Measurements from ENCODE around the gene GMCL2.
"Not testable (repeated sequence)": the region's sequence is repeated elsewhere in the genome, so short reads cannot be mapped to it uniquely, and the experiment has no call there.

Gene GMCL2

GRCh38 chr5:178204935-178205748 is 18.0 kb upstream of the GMCL2 start:
- peak; percentile 33 for DNase-seq

GRCh38 chr5:178204182-178204934 is 17.2 kb upstream of the GMCL2 start, which contains the start of gene HNRNPAB:
Gene HNRNPAB, plus strand, starts transcription at chr5:178204533. Its CDS starts 305 bp downstream, at chr5:178204838.
- peak; percentile 85 for DNase-seq

DNA sequence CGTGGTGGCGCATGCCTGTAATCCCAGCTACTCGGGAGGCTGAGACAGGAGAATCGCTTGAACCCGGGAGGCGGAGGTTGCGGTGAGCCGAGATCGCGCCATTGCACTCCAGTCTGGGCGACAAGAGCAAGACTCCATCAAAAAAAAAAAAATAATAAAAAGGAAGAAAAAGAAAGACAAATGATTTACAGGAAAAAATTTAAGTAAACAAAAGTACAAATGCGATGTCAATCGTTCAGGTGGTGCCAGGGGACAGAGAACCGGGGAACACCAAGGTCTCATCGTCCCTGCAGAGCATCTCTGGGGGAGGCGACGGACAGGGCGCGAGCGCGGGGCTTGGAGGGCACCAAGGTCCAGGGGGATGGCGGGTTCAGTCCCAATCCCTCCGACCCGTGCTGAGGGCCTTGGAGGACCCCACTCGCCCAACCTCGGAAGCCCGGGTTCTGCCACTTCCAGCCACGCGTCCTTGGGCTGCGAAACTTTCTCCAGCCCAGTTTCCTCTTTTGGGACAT is 16.6 kb upstream of the GMCL2 start:
- DNase-seq, result no peak

GRCh38 chr5:178202541-178202940 is 15.4 kb upstream of the GMCL2 start:
- no peak for DNase-seq

DNA sequence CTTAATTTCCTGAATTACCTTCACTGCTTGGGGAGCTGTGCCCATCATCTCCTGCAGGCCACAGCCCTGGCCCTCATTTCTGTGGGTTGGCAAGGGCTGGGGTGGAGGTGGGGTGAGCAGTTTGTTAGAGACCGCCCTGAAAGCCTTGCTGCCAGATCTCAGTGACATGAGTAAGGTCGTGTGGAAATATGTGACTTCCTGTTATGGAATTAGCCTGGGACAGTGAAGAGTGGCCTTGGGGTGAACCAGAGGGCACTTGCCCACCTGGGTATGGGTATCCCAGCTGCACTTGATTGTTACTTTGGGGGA is 14.7 kb upstream of the GMCL2 start:
- no peak for DNase-seq

DNA sequence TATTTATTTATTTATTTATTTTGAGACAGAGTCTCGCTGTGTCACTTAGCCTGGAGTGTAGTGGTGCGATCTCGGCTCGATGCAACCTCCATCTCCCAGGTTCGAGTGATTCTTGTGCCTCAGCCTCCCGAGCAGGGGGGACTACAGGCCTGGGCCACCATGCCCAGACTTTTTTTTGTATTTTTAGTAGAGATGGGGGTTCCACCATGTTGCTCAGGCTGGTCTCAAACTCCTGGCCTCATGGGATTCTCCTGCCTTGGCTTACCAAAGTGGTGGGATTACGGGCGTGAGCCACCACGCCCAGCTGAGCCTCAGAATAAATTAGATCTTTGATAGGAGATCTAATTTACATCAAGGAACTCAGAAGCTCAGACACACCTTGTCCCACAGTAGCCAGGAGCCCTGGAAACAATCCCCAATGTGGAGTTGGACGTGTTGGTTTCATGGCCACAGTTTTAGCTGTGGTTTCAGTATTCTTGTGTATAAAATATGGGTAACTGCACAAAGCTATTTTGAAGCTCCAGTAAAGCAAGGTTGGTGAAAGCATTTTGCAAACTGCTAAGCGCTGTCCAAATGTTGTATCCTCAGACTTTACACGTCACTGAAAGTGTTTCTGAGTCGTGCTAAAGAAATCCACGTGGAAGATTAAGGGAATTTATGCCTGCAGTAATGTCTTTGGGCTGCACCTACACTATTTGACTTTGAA is 14.2 kb upstream of the GMCL2 start:
- DNase-seq, result no peak

DNA sequence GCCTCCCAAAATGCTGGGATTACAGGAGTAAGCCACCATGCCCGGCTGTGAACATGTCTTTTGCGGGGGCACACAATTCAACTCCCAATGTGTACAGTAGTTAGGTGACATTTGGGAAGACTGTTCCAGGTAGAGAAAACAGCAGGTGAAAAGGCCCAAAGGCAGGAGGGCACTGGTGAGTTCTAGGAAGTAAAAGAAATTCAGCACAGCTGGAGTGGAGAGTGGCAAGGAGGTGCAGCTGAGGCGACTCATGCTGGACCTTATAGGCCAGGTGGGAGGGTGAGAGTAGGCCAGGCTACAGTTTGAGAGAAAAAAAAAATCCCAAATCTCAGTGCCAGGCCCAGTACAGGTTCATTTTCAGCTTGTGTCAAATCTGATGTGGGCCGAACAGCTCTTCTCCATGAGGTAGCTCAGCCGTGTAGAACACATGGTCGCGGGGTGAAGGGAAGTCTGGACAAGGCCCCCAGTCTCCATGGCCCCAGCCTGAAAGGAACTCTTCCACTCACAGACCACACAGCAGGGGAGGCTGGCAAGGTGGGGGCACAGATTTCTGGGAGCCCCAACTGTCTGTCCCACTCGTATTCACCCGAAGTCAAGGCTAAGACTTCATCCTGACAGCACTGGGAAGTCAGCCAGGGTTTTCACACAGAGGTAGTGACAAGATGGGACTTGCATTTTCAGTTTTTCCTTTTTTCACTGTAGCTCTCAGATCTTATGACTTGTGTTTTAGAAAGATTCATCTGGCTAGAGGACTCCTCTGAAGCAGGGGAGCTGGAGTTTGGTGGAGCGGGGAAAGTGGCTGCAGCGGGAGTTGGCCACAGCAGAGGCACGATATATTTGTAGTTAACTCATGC is 12.6 kb upstream of the GMCL2 start:
- no peak for DNase-seq

DNA sequence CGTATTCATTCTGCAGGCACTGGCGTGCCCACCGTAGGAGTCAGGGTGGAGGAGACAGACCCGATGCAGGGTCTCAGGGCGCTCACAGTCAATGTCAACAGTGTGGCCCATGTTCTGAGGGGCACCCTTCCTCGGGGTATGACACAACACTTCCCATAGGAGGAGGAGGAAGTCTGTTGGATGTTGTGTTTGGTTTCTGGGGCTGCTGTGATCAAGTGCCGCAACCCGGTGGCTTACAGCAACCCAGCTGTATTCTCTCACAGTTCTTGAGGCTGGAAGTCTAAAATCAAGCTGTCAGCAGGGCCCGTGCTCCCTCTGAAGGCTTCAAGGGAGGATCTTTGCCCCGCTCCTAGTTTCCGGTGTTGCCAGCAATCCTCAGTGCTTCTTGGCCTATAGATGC is 11.5 kb upstream of the GMCL2 start:
- DNase-seq, result no peak

DNA sequence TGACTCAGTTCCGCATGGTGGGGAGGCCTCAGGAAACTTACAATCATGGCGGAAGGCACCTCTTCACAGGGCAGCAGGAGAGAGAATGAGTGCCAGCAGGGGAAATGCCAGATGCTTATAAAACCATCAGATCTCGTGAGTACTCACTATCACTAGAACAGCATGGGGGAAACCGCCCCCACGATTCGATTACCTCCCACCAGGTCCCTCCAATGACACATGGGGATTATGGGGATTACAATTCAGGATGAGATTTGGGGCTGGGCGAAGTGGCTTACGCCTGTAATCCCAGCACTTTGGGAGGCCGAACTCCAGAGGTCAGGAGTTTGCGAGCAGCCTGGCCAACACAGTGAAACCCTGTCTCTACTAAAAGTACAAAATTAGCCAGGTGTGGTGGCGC is 11.0 kb upstream of the GMCL2 start:
- DNase-seq, result not testable (repeated sequence)

DNA sequence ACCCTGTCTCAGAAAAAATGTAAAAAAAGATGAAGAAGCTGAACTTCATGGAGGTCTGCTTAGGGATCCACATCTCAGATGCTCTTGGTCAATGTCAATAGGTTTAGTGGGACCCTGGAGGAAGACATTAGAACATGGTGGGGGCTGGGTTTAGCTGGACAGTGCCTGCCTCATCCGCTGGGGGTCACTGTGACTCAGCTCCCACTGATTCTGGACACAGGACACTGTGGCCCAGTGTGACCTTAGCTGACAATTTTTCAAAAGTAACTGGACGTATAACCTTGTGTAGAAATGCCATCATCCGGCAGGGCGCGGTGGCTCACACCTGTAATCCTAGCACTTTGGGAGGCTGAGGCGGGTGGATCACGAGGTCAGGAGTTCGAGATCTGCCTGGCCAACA is 9.8 kb upstream of the GMCL2 start:
- no peak for DNase-seq

- DNase-seq, result no peak
These were observed 9.2 kb upstream of the GMCL2 start for GRCh38 chr5:178196281-178196812.

GRCh38 chr5:178194026-178194425 is 6.9 kb upstream of the GMCL2 start:
- DNase-seq, result no peak

- no peak for DNase-seq
These were observed 6.2 kb upstream of the GMCL2 start for GRCh38 chr5:178193251-178193809.

GRCh38 chr5:178192787-178193186 is 5.6 kb upstream of the GMCL2 start:
- DNase-seq, result no peak

DNA sequence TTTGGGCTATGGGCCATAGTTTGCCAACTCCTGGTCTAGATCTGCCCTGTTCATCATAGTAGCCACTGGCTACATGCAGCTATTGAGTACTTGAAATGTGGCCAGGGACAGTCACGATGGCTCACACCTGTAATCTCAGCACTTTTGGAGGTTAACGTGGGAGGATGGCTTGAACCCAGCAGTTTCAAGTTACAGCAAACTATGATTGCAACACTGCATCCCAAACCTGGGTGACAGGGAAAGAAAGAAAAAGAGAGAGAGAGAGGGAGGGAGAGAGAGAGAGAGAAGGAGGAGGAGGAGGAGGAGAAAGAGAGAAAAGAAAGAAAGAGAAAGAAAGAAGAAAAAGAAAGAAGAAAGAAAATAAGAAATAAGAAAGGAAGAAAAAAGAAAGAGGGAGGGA is 5.1 kb upstream of the GMCL2 start:
- DNase-seq, result peak; percentile 12

- no peak for DNase-seq
These were observed 4.5 kb upstream of the GMCL2 start for GRCh38 chr5:178191661-178192060.

DNA sequence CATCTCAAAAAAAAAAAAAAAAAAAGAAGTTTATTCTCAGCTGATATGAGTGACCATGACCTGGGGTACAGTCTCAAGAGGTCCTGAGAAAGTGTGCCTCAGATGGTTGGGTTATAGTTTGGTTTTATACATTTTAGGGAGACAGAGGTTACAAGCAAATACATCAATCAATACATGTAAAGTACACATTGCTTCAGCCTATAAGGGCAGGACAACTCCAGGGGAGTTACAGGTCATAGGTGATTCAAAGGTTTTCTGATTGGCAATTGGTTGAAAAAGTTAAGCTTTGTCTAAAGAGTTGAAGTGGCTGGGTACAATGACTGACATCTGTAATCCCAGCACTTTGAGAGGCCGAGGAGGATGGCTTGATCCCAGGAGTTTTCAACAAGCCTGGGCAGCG is 2.3 kb upstream of the GMCL2 start:
- no peak for DNase-seq

- DNase-seq, result no peak
These were observed 744 bp downstream of the GMCL2 start for GRCh38 chr5:178186427-178186826.

DNA sequence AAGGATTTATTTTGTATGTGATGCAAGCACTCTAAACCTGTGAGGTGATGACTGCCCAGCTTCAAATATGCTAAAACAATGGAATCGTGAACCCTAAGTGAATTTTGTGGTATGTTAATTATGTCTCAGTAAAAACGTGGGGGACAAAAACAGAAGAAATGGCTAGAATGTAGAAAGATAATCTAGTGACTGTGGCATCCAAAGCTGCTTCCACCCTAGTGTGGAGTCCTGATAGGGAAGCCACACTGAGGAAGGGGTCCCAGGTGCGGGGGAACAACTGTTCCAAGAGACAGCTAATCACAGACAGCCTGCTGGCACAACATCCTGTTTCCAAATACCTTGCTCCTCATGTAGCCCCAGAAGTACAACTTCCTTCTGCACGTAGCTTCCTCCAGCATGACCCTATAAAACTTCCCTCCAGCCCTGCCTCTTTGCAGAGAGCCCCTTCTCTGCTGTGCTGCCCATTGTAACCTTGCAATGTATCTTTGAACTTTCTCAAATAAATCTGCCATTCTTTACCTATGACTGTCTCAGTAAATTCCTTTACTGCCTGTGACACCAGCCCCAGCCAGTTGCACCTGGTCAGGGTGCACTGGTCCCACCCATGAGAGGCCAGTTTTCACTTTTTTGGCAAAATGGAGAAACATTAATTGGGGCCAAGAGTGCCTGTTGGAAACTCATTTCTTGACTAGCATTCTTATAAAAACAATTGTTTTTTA is 4.9 kb downstream of the GMCL2 start:
- no peak for DNase-seq

- no peak for DNase-seq
These were observed 6.9 kb downstream of the GMCL2 start for GRCh38 chr5:178180141-178180863.

GRCh38 chr5:178177569-178177968 is 9.6 kb downstream of the GMCL2 start:
- no peak for DNase-seq
